NCI-H524 treated with DMSO at 0.1 percent for 48 hours (cell line): ENCODE data around the gene RPL22L1.
"Not testable (repeated sequence)": the region's sequence is repeated elsewhere in the genome, so short reads cannot be mapped to it uniquely, and the experiment has no call there.

Source experiments
- DNase-seq: peaks from one replicate; lab custom pipeline; 2025; lab: John Stamatoyannopoulos, UW

Gene RPL22L1

GRCh38 chr3:170877311-170877710 is 7.3 kb upstream of the RPL22L1 start:
- DNase-seq = not testable (repeated sequence)

- DNase-seq = no peak
Measured at GRCh38 chr3:170876537-170876936, 6.5 kb upstream of the RPL22L1 start.

DNA sequence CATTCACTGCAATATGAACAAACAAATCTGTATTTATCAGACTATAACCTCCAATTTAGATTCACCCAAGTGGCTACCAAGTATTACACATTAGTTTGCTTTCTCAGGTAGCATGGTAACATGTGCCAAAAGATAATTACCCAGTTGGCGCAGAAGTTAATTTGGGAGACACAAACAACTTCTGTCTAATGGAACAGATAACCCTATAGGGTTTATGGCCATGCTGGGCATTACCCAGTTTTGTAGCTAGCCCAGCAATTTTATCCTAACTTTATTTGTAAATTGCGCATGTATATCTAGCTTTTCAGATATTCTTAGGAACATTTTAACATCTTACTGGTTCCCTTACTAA is 780 bp downstream of the RPL22L1 start:
- DNase-seq = no peak

DNA sequence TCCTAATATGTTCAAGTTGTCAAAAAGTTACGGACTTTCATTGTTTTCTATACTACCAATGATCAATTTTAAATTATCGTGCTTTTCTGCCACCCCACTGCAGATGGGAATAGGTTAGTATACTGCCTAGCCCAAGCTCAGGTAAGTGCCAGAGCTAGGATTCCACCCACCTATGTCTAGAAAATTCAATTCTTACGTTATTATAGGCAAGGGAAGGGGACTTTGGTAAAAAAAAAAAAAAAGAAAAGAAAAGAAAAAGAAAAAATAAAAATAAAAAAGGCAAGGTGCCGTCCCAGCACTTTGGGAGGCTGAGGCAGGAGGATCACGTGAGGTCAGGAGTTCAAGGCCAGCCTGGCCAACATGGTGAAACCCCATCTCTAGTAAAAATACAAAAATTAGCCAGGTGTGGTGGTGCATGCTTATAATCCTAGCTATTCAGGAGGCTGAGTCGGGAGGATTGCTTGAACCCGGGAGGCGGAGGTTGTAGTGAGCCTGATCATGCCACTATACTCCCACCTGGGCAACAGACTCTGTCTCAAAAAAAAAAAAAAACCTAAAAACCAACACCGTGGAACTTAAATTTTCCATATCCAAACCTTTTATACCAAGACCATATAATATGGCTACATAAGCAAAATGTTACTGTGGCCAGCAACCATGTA is 1.3 kb downstream of the RPL22L1 start:
- no peak for DNase-seq

DNA sequence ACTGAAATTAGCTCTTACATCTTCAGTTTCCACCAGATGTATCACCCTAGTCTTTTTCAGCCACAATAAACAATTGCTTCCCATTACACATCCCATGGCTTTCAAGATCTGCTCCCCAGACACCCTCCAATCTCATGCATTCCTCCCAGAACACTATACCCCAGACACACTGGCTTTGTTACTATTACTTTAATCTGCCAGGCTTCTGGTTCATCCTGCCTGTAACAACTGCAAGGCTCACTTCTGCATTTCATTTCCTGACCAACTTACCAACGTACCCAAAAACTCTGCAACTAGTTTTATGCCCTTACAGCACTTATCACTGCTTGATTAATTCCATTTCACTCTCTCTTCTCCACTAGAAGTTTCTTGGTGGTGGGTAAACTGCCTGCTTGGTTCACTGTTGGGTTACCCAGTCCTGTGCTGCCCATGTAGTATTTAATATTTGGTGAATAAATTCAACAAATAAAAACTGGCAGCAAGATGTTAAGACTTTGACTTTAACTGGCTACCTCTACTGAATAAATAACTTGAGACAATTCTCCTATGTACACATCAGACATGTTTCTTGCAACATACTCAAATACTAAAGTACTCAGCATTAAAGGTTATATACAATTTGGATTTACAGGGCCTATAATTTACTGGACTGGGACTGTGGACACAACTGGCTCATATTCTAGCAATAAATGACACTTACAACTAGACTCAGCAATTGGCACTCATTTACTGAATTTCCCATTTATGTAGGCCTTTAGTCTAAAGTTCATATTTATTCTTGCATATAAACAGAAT is 2.7 kb downstream of the RPL22L1 start:
- no peak for DNase-seq

GRCh38 chr3:170866499-170866898 is 3.5 kb downstream of the RPL22L1 start:
- DNase-seq = no peak

DNA sequence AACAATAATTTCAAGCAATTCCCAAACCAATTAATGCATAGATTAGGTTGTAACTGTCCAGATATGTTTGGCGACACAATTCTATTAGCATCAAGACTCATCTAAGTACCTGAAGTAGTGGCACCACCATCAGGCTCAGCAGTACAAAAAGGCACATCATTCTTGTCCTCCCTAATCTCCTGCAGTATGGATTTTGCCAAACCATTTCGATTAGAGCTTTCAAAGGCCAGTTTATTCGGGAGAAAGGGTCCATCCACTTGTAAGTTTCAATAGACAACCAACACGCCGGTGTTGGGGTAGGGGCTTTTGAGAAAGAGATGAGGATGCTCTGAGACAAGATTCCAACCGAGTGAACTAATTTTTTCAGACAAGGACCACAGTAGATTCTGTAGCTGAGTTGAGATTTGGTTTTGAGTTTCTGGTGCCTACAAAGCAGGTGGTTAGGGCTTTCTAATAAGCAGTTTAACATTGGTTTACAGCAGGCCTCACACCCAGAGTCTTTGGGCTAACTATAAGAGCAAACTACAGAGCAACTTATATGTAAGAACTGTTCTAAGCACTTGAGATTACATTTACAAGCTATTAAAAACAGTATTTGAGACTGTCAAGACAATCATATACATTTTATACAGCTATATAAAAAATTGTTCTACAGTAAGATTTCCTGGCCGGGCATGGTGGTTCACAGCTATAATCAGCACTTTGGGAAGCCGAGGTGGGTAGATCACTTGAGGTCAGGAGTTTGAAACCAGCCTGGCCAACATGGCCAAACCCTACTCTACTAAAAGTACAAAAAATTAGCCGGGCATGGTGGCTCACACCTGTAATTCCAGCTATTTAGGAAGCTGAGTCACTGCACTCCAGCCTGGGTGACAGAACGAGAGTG is 4.5 kb downstream of the RPL22L1 start:
- DNase-seq = no peak

DNA sequence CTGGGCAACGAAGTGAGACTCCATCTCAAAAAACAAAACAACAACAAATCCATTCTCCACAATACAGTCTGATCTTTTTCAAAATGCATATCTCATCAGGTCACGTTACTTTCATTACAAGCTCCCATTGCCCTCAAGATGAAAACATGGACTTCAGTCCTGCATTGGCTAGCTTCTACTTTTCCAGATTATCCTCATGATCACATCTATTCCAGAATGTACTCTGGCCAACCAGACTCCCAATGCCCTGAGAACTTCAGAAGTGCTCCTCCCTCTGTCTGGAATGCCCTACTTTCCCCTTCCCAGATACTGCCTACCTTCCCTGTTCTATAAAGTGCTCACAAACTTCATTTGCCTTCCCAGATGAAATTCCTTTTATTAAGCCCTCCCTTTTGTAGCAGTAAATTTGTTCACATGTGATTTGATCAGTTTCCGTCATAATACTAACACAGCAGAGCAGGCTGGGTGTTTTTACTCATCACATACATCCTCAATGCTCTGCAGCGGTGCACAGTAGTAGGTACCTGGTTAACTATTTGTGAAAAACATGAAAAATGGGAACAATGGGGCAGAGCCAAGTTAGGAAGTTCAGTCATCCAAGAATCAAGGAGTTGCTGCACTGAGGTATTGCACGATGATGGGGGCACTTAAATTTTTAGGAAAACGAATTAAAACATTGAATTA is 5.3 kb downstream of the RPL22L1 start:
- DNase-seq = no peak

DNA sequence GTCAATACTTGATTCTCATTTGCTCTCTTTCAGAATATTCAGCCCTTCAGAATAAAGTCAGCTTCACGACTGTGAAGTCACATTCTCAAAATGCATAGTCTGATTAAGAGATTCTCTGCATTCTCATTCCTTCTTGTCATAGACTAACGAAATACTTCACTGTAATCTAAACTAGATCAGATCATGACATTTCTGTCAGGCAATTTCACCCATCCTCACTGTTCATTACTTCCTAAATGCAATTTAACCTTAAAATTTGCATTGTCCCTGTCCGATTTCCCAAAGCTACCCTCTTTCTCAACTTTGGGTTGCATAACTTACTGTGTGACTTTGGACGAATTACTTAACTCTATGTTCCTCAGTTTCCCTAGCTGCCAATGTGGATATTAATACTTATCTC is 6.2 kb downstream of the RPL22L1 start:
- no peak for DNase-seq

GRCh38 chr3:170862618-170863374 is 7.2 kb downstream of the RPL22L1 start:
- no peak for DNase-seq

DNA sequence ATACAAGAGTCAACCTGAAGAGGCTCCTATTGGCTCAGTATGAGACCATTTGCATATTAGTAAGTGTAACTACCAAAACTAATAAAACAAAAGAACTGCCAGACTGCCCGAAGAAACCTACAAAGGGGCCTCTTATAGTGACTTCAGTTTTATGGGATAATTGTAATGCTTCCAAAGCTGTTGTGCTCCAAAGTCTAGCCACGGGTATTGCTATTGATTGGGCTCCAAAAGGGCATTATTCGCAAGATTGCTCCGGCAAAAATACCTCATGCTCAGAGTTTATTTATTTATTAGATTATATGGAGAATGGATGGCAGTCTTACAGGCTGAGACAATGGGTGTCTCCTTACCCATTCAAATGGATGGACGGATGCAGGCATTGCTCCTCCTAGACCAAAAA is 11.4 kb downstream of the RPL22L1 start:
- DNase-seq = no peak

GRCh38 chr3:170852324-170852723 is 17.7 kb downstream of the RPL22L1 start:
- DNase-seq = no peak

DNA sequence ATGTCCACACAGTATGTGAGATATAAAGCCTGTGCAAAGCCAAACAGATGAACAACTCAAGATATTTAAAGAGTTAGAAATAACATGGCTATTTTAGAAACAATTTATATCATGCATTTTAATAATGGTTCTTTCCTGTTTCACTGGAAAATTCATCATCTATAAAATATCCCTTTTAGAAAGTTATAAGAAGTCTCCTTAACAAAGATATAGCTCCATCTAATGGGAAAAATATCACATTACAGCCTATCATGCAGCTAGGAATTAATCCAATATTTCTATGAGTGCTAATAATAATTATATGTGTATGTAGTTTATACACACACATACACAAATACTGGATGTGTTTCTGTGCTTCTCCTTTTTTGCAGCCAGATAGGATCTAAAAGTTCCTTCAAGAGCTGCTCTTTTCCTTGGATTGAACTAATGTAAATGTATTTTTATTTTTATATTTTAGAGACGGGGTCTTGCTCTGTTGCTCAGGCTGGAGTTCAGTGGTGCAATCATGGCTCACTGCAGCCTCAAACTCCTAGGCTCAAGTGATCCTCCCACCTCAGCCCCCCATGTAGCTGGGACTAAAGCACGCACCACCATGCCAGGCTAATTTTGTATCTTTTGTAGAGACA is 21.6 kb downstream of the RPL22L1 start:
- DNase-seq = peak; percentile 8

GRCh38 chr3:170844377-170844776 is 25.6 kb downstream of the RPL22L1 start:
- no peak for DNase-seq

DNA sequence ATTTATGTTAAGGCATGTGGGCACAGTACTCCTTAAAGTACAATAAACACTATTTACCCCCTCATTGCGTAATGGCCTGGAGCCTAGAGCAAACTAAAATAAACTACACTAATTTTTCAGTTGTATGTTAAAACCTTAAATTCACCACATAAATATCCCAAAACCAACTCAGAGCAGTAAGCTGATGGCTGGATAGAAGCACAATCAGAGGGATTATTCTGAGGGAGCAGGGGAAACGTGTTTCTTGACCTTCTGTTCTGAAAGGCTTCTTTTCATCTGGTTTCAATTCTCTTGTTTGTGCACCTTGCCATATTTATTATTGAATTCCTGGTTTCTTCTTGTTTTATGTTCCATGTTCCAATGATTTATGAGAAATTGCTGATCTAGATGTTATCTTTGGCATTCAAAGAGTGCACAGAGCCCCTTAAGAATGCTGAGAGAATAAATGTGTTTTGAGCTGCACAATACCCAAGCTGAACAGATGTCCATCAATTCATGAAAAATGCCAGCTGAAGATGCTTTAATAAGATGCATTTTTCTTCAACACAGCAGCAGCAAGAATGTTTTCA is 29.6 kb downstream of the RPL22L1 start:
- no peak for DNase-seq

GRCh38 chr3:170839518-170840100 is 30.4 kb downstream of the RPL22L1 start:
- no peak for DNase-seq

- DNase-seq = no peak
Measured at GRCh38 chr3:170836491-170836890, 33.5 kb downstream of the RPL22L1 start.

DNA sequence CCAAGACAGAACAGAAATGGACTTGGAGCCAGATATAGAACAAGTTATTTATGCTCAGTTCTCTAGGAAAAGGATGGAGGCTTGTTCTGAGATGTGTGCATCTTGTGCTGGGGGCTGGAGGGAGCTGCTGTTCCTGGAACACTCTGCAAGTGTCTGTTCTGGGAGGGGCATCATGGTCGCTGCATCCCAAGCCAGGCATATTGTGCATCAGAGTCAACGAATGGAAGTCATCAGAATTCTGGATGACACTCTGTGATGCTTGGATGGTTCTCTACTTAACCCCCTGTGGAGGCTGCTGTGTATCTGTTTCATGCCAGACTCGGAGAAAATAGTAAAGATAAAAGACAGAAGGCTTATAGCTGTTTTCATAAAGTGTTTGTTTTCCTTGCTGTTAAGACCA is 34.7 kb downstream of the RPL22L1 start:
- peak; percentile 30 for DNase-seq

GRCh38 chr3:170830580-170830979 is 39.4 kb downstream of the RPL22L1 start:
- DNase-seq = no peak
